MM.1S (cell line): ENCODE results near the gene TMEM63B.

Experiments
- DNase-seq: peaks from one replicate; pipeline ENCODE4 v3.0.0-alpha.2; 2015
- H2AFZ ChIP-seq: fragments of 300-600 bp; sonication (generic); 2 replicates; pipeline ENCODE4 v1.6.0; 2016; ENCODE audit warnings: antibody characterized with exemption, low read length
- H3F3A ChIP-seq: fragments of 300-600 bp; sonication (generic); 2 replicates; pipeline ENCODE4 v1.6.1; 2016; ENCODE audit warnings: mild to moderate bottlenecking, antibody characterized with exemption, low read length, moderate library complexity, mixed read lengths; ENCODE audit not compliant: insufficient read depth
- H3K27ac ChIP-seq: fragments of 300-600 bp; sonication (generic); 2 replicates; pipeline ENCODE4 v1.5.1; 2016; ENCODE audit warnings: mild to moderate bottlenecking, low read length
- H3K27me3 ChIP-seq: fragments of 300-600 bp; sonication (generic); replicated peaks from 2 replicates; pipeline ENCODE4 v1.6.0; 2016; ENCODE audit warnings: low read length; ENCODE audit not compliant: insufficient read depth
- H3K36me3 ChIP-seq: fragments of 300-600 bp; sonication (generic); replicated peaks from 2 replicates; pipeline ENCODE4 v1.6.1; 2016; ENCODE audit warnings: mild to moderate bottlenecking, low read length, mixed read lengths; ENCODE audit not compliant: insufficient read depth
- H3K4me1 ChIP-seq: fragments of 300-600 bp; sonication (generic); 2 replicates; pipeline ENCODE4 v1.6.1; 2016; ENCODE audit warnings: low read length, mixed read lengths
- H3K4me2 ChIP-seq: fragments of 300-600 bp; sonication (generic); 2 replicates; pipeline ENCODE4 v1.6.0; 2016; ENCODE audit warnings: low read depth, low read length
- H3K4me3 ChIP-seq: fragments of 300-600 bp; sonication (generic); 2 replicates; pipeline ENCODE4 v1.5.1; 2016; ENCODE audit warnings: low read length, mixed read lengths
- H3K79me2 ChIP-seq: fragments of 300-600 bp; sonication (generic); 2 replicates; pipeline ENCODE4 v1.6.1; 2016; ENCODE audit warnings: mixed run types, low read length, mixed read lengths
- H3K9ac ChIP-seq: fragments of 300-600 bp; sonication (generic); 2 replicates; pipeline ENCODE4 v1.6.1; 2016; ENCODE audit warnings: low read length, mixed read lengths
- H3K9me2 ChIP-seq: fragments of 300-600 bp; sonication (generic); replicated peaks from 2 replicates; pipeline ENCODE4 v1.6.1; 2016; ENCODE audit warnings: mild to moderate bottlenecking, low read length, mixed read lengths; ENCODE audit not compliant: insufficient read depth
- H3K9me3 ChIP-seq: fragments of 300-600 bp; sonication (generic); replicated peaks from 2 replicates; pipeline ENCODE4 v1.6.1; 2016; ENCODE audit warnings: mild to moderate bottlenecking, low read length, mixed read lengths; ENCODE audit not compliant: insufficient read depth
- H4K20me1 ChIP-seq: fragments of 300-600 bp; sonication (generic); 2 replicates; pipeline ENCODE4 v1.6.1; 2016; ENCODE audit warnings: mild to moderate bottlenecking, low read length, moderate library complexity, mixed read lengths; ENCODE audit not compliant: insufficient read depth
- EZH2 ChIP-seq: fragments of 300-600 bp; sonication (generic); optimal IDR thresholded peaks from 2 replicates; pipeline ENCODE3; 2017; ENCODE audit warnings: low read depth, mild to moderate bottlenecking, antibody characterized with exemption, low read length, mixed read lengths
- EZH2phosphoT487 ChIP-seq: fragments of 300-600 bp; sonication (generic); IDR thresholded peaks from 2 replicates; pipeline ENCODE4 v1.6.1; 2018; ENCODE audit warnings: antibody characterized with exemption, low read length
- TF ChIP-seq, protein P1 (sequence below): fragments of 300-600 bp; sonication (generic); IDR thresholded peaks from 2 replicates; pipeline ENCODE4 v1.5.1; 2016; ENCODE audit warnings: antibody characterized with exemption, low read length, mixed read lengths

TMEM63B gene

GRCh38 chr6:44105146-44105545 is 22.2 kb upstream of the TMEM63B start:
- Histone ChIP-seq H3K9me2 (no peaks in the 10 kb centered on the region), H3K27me3 (no peaks in the 10 kb centered on the region), H2AFZ (no peak overlapping the region), H3K4me3 (no peak overlapping the region), H3K9me3 (no peaks in the 10 kb centered on the region), H3K4me2 (no peak overlapping the region), H3K79me2 (peaks cover 23% of the 10 kb centered on the region), H3K9ac (no peak overlapping the region), H3K36me3 (no peaks in the 10 kb centered on the region), H3K4me1 (peaks cover 11% of the 10 kb centered on the region), H3K27ac (no peak overlapping the region), H4K20me1 (no peaks in the 10 kb centered on the region), H3F3A (peaks cover 7% of the 10 kb centered on the region; the same call in 1 of the 2 replicates)
- DNase-seq, result no peak
- TF ChIP-seq, protein P1, sequence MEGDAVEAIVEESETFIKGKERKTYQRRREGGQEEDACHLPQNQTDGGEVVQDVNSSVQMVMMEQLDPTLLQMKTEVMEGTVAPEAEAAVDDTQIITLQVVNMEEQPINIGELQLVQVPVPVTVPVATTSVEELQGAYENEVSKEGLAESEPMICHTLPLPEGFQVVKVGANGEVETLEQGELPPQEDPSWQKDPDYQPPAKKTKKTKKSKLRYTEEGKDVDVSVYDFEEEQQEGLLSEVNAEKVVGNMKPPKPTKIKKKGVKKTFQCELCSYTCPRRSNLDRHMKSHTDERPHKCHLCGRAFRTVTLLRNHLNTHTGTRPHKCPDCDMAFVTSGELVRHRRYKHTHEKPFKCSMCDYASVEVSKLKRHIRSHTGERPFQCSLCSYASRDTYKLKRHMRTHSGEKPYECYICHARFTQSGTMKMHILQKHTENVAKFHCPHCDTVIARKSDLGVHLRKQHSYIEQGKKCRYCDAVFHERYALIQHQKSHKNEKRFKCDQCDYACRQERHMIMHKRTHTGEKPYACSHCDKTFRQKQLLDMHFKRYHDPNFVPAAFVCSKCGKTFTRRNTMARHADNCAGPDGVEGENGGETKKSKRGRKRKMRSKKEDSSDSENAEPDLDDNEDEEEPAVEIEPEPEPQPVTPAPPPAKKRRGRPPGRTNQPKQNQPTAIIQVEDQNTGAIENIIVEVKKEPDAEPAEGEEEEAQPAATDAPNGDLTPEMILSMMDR, result no peak
- TF ChIP-seq EZH2 (no peak), EZH2phosphoT487 (no peak)

DNA sequence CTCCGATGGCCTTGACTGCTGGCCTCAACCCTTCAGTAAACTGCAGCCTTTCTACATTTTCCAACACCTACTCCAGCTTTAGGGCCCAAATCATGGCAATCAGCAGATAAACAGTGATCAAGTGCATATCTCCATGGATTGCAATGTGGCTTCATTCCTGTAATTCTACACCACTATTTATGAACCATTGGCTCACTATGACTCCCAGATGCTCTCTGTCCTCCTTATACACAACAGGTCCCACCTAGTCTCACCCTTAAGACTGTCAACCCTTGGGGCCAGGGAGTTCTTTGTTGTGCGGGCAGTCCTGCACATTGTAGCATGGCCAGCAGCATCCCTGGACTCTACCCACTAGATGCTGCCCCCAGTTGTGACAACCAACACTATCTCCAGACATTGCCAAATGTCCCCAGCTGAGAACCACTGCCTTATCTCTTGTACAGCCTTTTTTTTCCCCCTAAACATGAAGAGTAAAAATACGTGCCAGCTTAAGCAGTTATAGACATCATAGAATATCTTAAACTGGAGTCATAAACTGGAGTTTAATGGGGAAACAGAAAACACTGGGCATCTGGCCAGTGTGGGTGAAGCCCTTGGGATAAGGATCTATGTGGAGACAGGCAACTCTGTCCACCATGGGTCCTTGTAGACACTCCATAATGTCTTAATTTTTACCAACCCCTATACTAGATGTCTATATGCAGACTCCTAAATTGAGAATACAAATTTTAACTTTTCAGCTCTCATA is 21.2 kb upstream of the TMEM63B start:
- peaks cover 15% of the 10 kb centered on the region; the same call in 1 of the 2 replicates for H3F3A ChIP-seq
- DNase-seq, result no peak
- no peak overlapping the region for H2AFZ ChIP-seq
- no peaks in the 10 kb centered on the region for H3K27me3 ChIP-seq
- peaks cover 31% of the 10 kb centered on the region for H3K79me2 ChIP-seq
- no peaks in the 10 kb centered on the region for H3K9me3 ChIP-seq
- H4K20me1 ChIP-seq, result no peaks in the 10 kb centered on the region
- TF ChIP-seq, protein P1, result no peak
- TF ChIP-seq EZH2, result no peak
- no peak for TF ChIP-seq EZH2phosphoT487
- no peak overlapping the region for H3K4me2 ChIP-seq
- H3K4me1 ChIP-seq, result peaks cover 22% of the 10 kb centered on the region
- H3K4me3 ChIP-seq, result no peak overlapping the region
- no peaks in the 10 kb centered on the region for H3K36me3 ChIP-seq
- H3K9ac ChIP-seq, result no peak overlapping the region
- H3K27ac ChIP-seq, result no peak overlapping the region
- no peaks in the 10 kb centered on the region for H3K9me2 ChIP-seq

GRCh38 chr6:44107017-44107416 is 20.3 kb upstream of the TMEM63B start:
- Histone ChIP-seq H3F3A (peaks cover 22% of the 10 kb centered on the region), H4K20me1 (no peaks in the 10 kb centered on the region), H3K27ac (no peak overlapping the region), H2AFZ (no peak overlapping the region), H3K27me3 (no peaks in the 10 kb centered on the region), H3K36me3 (no peaks in the 10 kb centered on the region), H3K4me2 (no peak overlapping the region), H3K4me1 (peaks cover 30% of the 10 kb centered on the region), H3K79me2 (peaks cover 39% of the 10 kb centered on the region), H3K9me2 (no peaks in the 10 kb centered on the region), H3K9me3 (no peaks in the 10 kb centered on the region), H3K4me3 (no peak overlapping the region), H3K9ac (no peak overlapping the region)
- TF ChIP-seq EZH2 (no peak), EZH2phosphoT487 (no peak)
- TF ChIP-seq, protein P1, result no peak
- DNase-seq, result no peak
